Measurements from ENCODE around the gene MCC. TPM values are rescaled to one million over a fixed set of nuclear protein-coding genes. Genes with fewer than 3 reads are reported as not detected.

MCC gene
- total RNA-seq, 1 donor from 2014 or later = 14.0 TPM

GRCh38 chr5:113038136-113038535, 450.1 kb downstream of the MCC start:
- Mint-ChIP-seq H3K4me3 (ENCODE audit: unreplicated experiment) (no peak overlapping the region), H3K9me3 (ENCODE audit: unreplicated experiment) (no peaks in the 10 kb centered on the region), H3K27ac (ENCODE audit: unreplicated experiment) (no peak overlapping the region), H3K4me1 (ENCODE audit: unreplicated experiment) (no peaks in the 10 kb centered on the region), H3K27me3 (ENCODE audit: unreplicated experiment) (no peaks in the 10 kb centered on the region), H3K36me3 (ENCODE audit: unreplicated experiment) (peaks cover 10% of the 10 kb centered on the region)
- no peak for TF ChIP-seq CTCF (IDR thresholded peaks at IDR 0.05)
- DNase-seq (ENCODE audit: extremely low spot score, unreplicated experiment) = no peak

GRCh38 chr5:113036826-113037225, 451.4 kb downstream of the MCC start:
- Mint-ChIP-seq H3K9me3 (ENCODE audit: unreplicated experiment) (no peaks in the 10 kb centered on the region), H3K27ac (ENCODE audit: unreplicated experiment) (no peak overlapping the region)

GRCh38 chr5:113036321-113036720, 451.9 kb downstream of the MCC start:
- no peak overlapping the region for H3K27ac Mint-ChIP-seq (ENCODE audit: unreplicated experiment)
- no peak for TF ChIP-seq CTCF (IDR thresholded peaks at IDR 0.05)
- no peak overlapping the region for H3K4me3 Mint-ChIP-seq (ENCODE audit: unreplicated experiment)
- H3K9me3 Mint-ChIP-seq (ENCODE audit: unreplicated experiment) = no peaks in the 10 kb centered on the region
- H3K27me3 Mint-ChIP-seq (ENCODE audit: unreplicated experiment) = no peaks in the 10 kb centered on the region
- H3K36me3 Mint-ChIP-seq (ENCODE audit: unreplicated experiment) = peaks cover 10% of the 10 kb centered on the region
- H3K4me1 Mint-ChIP-seq (ENCODE audit: unreplicated experiment) = no peaks in the 10 kb centered on the region
- no peak for DNase-seq (ENCODE audit: extremely low spot score, unreplicated experiment)

More at GRCh38 chr5:113036826-113037225, 451.4 kb downstream of the MCC start:
- TF ChIP-seq CTCF (IDR thresholded peaks at IDR 0.05) = no peak
- Mint-ChIP-seq H3K36me3 (ENCODE audit: unreplicated experiment) (peaks cover 10% of the 10 kb centered on the region), H3K4me3 (ENCODE audit: unreplicated experiment) (no peak overlapping the region), H3K27me3 (ENCODE audit: unreplicated experiment) (no peaks in the 10 kb centered on the region), H3K4me1 (ENCODE audit: unreplicated experiment) (no peaks in the 10 kb centered on the region)
- DNase-seq (ENCODE audit: extremely low spot score, unreplicated experiment) = no peak

GRCh38 chr5:113035096-113035495, 453.2 kb downstream of the MCC start:
- H3K4me3 Mint-ChIP-seq (ENCODE audit: unreplicated experiment) = no peak overlapping the region
- no peaks in the 10 kb centered on the region for H3K27me3 Mint-ChIP-seq (ENCODE audit: unreplicated experiment)
- H3K4me1 Mint-ChIP-seq (ENCODE audit: unreplicated experiment) = peaks cover 5% of the 10 kb centered on the region
- H3K36me3 Mint-ChIP-seq (ENCODE audit: unreplicated experiment) = peaks cover 10% of the 10 kb centered on the region
- H3K27ac Mint-ChIP-seq (ENCODE audit: unreplicated experiment) = no peak overlapping the region
- no peak for TF ChIP-seq CTCF (IDR thresholded peaks at IDR 0.05)
- H3K9me3 Mint-ChIP-seq (ENCODE audit: unreplicated experiment) = no peaks in the 10 kb centered on the region
- no peak for DNase-seq (ENCODE audit: extremely low spot score, unreplicated experiment)

GRCh38 chr5:113034182-113034773, 454.0 kb downstream of the MCC start:
- no peak for TF ChIP-seq CTCF (IDR thresholded peaks at IDR 0.05)
- no peak for DNase-seq (ENCODE audit: extremely low spot score, unreplicated experiment)
- peaks cover 9% of the 10 kb centered on the region for H3K4me1 Mint-ChIP-seq (ENCODE audit: unreplicated experiment)
- no peaks in the 10 kb centered on the region for H3K27me3 Mint-ChIP-seq (ENCODE audit: unreplicated experiment)
- no peak overlapping the region for H3K27ac Mint-ChIP-seq (ENCODE audit: unreplicated experiment)
- no peaks in the 10 kb centered on the region for H3K9me3 Mint-ChIP-seq (ENCODE audit: unreplicated experiment)
- H3K36me3 Mint-ChIP-seq (ENCODE audit: unreplicated experiment) = peaks cover 12% of the 10 kb centered on the region
- H3K4me3 Mint-ChIP-seq (ENCODE audit: unreplicated experiment) = no peak overlapping the region

All from osteocyte (in vitro differentiated cells).